ENCODE measurements around the gene FAM163B. TPM values are rescaled to one million over a fixed set of nuclear protein-coding genes. Genes with fewer than 3 reads are reported as not detected.

Gene FAM163B
- total RNA-seq, 1 donor from 2014 or later = not detected

GRCh38 chr9:133600739-133601138, 8.4 kb downstream of the FAM163B start:
- intact Hi-C loops (cut with DNase I) = no loop called here
- peaks cover 17 to 19% of the 10 kb centered on the region in 2 donors for H3K9me3 ChIP-seq
- DNase-seq (ENCODE audit: low spot score in 2 of 2) = no peak
- no peaks in the 10 kb centered on the region for H3K36me3 ChIP-seq
- no peak overlapping the region for H3K27ac ChIP-seq
- TF ChIP-seq CTCF (IDR thresholded peaks at IDR 0.05) = no peak
- H3K4me1 ChIP-seq = no peaks in the 10 kb centered on the region
- no peak overlapping the region for H3K4me3 ChIP-seq
- no peaks in the 10 kb centered on the region for H3K27me3 ChIP-seq

- H3K27me3 ChIP-seq = no peaks in the 10 kb centered on the region
- H3K4me3 ChIP-seq = no peak overlapping the region
- intact Hi-C loops (cut with DNase I) = no loop called here
- H3K4me1 ChIP-seq = no peaks in the 10 kb centered on the region
- H3K36me3 ChIP-seq = no peaks in the 10 kb centered on the region
- DNase-seq (ENCODE audit: low spot score in 2 of 2) = no peak
- no peak for TF ChIP-seq CTCF (IDR thresholded peaks at IDR 0.05)
- H3K9me3 ChIP-seq = peaks cover 17 to 19% of the 10 kb centered on the region in 2 donors
- no peak overlapping the region for H3K27ac ChIP-seq
These were observed 9.6 kb downstream of the FAM163B start for GRCh38 chr9:133599470-133600173.

GRCh38 chr9:133598978-133599377, 10.2 kb downstream of the FAM163B start:
- Histone ChIP-seq H3K27me3 (no peaks in the 10 kb centered on the region), H3K36me3 (no peaks in the 10 kb centered on the region), H3K9me3 (peaks cover 17 to 19% of the 10 kb centered on the region in 2 donors), H3K27ac (no peak overlapping the region), H3K4me3 (no peak overlapping the region), H3K4me1 (no peaks in the 10 kb centered on the region)
- intact Hi-C loops (cut with DNase I) = no loop called here
- DNase-seq (ENCODE audit: low spot score in 2 of 2) = no peak
- no peak for TF ChIP-seq CTCF (IDR thresholded peaks at IDR 0.05)

- intact Hi-C loops (cut with DNase I) = no loop called here
- no peak overlapping the region for H3K4me3 ChIP-seq
- DNase-seq (ENCODE audit: low spot score in 2 of 2) = no peak
- H3K9me3 ChIP-seq = peaks cover 17 to 19% of the 10 kb centered on the region in 2 donors
- H3K36me3 ChIP-seq = no peaks in the 10 kb centered on the region
- H3K27me3 ChIP-seq = no peaks in the 10 kb centered on the region
- TF ChIP-seq CTCF (IDR thresholded peaks at IDR 0.05) = no peak
- no peaks in the 10 kb centered on the region for H3K4me1 ChIP-seq
- H3K27ac ChIP-seq = no peak overlapping the region
These were observed 11.8 kb downstream of the FAM163B start for GRCh38 chr9:133597316-133597957.

- peaks cover 17 to 19% of the 10 kb centered on the region in 2 donors for H3K9me3 ChIP-seq
- no peaks in the 10 kb centered on the region for H3K4me1 ChIP-seq
- no peaks in the 10 kb centered on the region for H3K27me3 ChIP-seq
- no peak for DNase-seq (ENCODE audit: low spot score in 2 of 2)
- intact Hi-C loops (cut with DNase I) = no loop called here
- no peak for TF ChIP-seq CTCF (IDR thresholded peaks at IDR 0.05)
- no peaks in the 10 kb centered on the region for H3K36me3 ChIP-seq
- H3K27ac ChIP-seq = no peak overlapping the region
- H3K4me3 ChIP-seq = no peak overlapping the region
These were observed 13.3 kb downstream of the FAM163B start for GRCh38 chr9:133595910-133596309.
